Measurements from ENCODE around the gene PKIB. TPM values are rescaled to one million over a fixed set of nuclear protein-coding genes. Genes with fewer than 3 reads are reported as not detected.

PKIB gene
- total RNA-seq, 1 experiment from 2014 or later, result 28.0 TPM

DNA sequence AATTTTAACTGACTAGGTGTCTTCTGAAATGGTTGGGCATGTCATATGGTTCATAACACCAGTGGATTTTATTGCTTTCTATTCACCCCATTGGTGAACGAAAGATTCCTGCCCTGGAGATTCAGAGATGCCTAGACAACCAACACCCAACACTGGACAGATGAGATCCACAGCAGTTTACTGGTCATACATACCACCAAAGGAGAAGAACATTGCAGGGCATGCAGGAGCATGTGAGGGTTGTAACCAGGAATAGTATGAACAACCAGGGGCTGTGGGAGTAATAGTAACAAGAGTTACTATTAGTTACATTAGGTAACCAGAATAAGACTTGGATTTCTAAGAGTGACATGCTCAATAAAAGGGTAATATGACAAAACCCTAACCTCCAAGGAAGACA is 91.5 kb downstream of the PKIB start:
- no TSS peak for BruUV-seq (replicated peaks)

DNA sequence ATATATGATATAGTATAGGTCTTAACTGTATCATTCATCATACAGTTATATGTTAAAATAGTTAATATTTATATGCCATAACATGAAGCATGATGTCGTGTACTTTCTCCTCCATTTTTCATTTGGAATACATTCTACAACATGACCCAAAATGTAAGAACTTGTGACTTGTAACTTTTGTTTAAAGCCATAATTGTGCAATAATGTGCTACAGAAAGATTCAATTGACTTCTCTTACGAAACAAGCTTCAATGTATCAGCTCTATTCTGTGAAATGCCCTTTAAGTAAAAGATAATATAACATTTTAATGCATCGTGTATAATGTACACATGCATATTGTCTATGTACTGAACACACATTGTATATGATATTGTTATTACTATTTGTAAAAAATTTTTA is 92.6 kb downstream of the PKIB start:
- TF ChIP-seq EZH2 (IDR thresholded peaks at IDR 0.05; ENCODE audit: low read length, unreplicated experiment) (no peak), EZH2phosphoT487 (IDR thresholded peaks at IDR 0.05; ENCODE audit: borderline replicate concordance, low read length) (no peak)
- TF ChIP-seq, protein P1, sequence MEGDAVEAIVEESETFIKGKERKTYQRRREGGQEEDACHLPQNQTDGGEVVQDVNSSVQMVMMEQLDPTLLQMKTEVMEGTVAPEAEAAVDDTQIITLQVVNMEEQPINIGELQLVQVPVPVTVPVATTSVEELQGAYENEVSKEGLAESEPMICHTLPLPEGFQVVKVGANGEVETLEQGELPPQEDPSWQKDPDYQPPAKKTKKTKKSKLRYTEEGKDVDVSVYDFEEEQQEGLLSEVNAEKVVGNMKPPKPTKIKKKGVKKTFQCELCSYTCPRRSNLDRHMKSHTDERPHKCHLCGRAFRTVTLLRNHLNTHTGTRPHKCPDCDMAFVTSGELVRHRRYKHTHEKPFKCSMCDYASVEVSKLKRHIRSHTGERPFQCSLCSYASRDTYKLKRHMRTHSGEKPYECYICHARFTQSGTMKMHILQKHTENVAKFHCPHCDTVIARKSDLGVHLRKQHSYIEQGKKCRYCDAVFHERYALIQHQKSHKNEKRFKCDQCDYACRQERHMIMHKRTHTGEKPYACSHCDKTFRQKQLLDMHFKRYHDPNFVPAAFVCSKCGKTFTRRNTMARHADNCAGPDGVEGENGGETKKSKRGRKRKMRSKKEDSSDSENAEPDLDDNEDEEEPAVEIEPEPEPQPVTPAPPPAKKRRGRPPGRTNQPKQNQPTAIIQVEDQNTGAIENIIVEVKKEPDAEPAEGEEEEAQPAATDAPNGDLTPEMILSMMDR (conservative IDR thresholded peaks at IDR 0.05; ENCODE audit: low read depth, low read length), result no peak
- Histone ChIP-seq H3K36me3 (ENCODE audit: low read depth, low read length) (no peaks in the 10 kb centered on the region), H3K79me2 (ENCODE audit: low read length) (0 out of 2 replicates have a peak, but pooled peaks cover 6% of the 10 kb centered on the region), H3K4me1 (ENCODE audit: insufficient read depth, low read length) (peaks cover 10% of the 10 kb centered on the region), H3K4me3 (ENCODE audit: low read length) (no peak overlapping the region), H3K27ac (ENCODE audit: low read length) (no peak overlapping the region), H2AFZ (ENCODE audit: low read length) (no peak overlapping the region), H3K9me3 (ENCODE audit: low read length) (no peaks in the 10 kb centered on the region), H3K27me3 (ENCODE audit: low read length) (no peaks in the 10 kb centered on the region), H3K4me2 (ENCODE audit: low read length) (no peak overlapping the region), H4K20me1 (ENCODE audit: low read length) (no peaks in the 10 kb centered on the region), H3F3A (ENCODE audit: low read length, unreplicated experiment) (no peaks in the 10 kb centered on the region), H3K9ac (ENCODE audit: low read length) (no peak overlapping the region), H3K9me2 (replicated peaks; ENCODE audit: low read length) (no peaks in the 10 kb centered on the region)
- CTCF ChIA-PET, result no interaction called here
- no TSS peak for BruUV-seq (replicated peaks)
- DNase-seq (no peak), ATAC-seq (no peak)
- intact Hi-C loops (cut with micrococcal nuclease), result no loop called here
- POLR2A ChIA-PET (ENCODE audit: unreplicated experiment), result no interaction called here

More for the DNA sequence above, 91.5 kb downstream of the PKIB start:
- H4K20me1 ChIP-seq (ENCODE audit: low read length), result no peaks in the 10 kb centered on the region
- no peak for ATAC-seq
- intact Hi-C loops (cut with micrococcal nuclease), result no loop called here
- H3F3A ChIP-seq (ENCODE audit: low read length, unreplicated experiment), result no peaks in the 10 kb centered on the region
- H3K27ac ChIP-seq (ENCODE audit: low read length), result no peak overlapping the region
- H3K79me2 ChIP-seq (ENCODE audit: low read length), result 0 out of 2 replicates have a peak, but pooled peaks cover 6% of the 10 kb centered on the region
- TF ChIP-seq EZH2 (IDR thresholded peaks at IDR 0.05; ENCODE audit: low read length, unreplicated experiment) (no peak), EZH2phosphoT487 (IDR thresholded peaks at IDR 0.05; ENCODE audit: borderline replicate concordance, low read length) (no peak)
- TF ChIP-seq, protein P1 (conservative IDR thresholded peaks at IDR 0.05; ENCODE audit: low read depth, low read length), result no peak
- H3K27me3 ChIP-seq (ENCODE audit: low read length), result no peaks in the 10 kb centered on the region
- ChIA-PET CTCF (no interaction called here), POLR2A (ENCODE audit: unreplicated experiment) (no interaction called here)
- H3K4me3 ChIP-seq (ENCODE audit: low read length), result no peak overlapping the region
- H3K4me2 ChIP-seq (ENCODE audit: low read length), result no peak overlapping the region
- no peak for DNase-seq
- H3K4me1 ChIP-seq (ENCODE audit: insufficient read depth, low read length), result peaks cover 18% of the 10 kb centered on the region
- no peak overlapping the region for H2AFZ ChIP-seq (ENCODE audit: low read length)
- no peaks in the 10 kb centered on the region for H3K36me3 ChIP-seq (ENCODE audit: low read depth, low read length)
- no peaks in the 10 kb centered on the region for H3K9me2 ChIP-seq (replicated peaks; ENCODE audit: low read length)
- no peaks in the 10 kb centered on the region for H3K9me3 ChIP-seq (ENCODE audit: low read length)
- no peak overlapping the region for H3K9ac ChIP-seq (ENCODE audit: low read length)

DNA sequence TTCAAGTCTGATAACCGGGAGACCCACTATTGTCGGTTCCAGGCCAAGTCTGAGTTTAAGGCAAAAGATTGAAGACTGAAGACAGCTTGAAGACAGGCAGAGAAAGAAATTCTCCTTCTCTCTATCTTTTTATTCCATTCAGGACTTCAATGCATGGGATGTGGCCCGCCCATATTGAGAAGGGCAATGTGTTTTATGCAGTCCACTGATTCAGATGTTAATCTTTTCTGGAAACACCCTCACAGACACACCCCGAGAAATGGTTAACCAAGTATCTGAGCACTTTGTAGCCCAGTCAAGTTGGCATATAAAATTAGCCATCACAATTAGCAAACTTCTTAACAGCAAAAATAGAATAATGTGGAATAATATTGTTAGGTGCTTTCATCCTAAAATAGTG is 93.9 kb downstream of the PKIB start:
- no peak overlapping the region for H3K4me2 ChIP-seq (ENCODE audit: low read length)
- H3F3A ChIP-seq (ENCODE audit: low read length, unreplicated experiment), result no peaks in the 10 kb centered on the region
- H3K27me3 ChIP-seq (ENCODE audit: low read length), result no peaks in the 10 kb centered on the region
- ATAC-seq (no peak), DNase-seq (no peak)
- no peak overlapping the region for H3K4me3 ChIP-seq (ENCODE audit: low read length)
- no TSS peak for BruUV-seq (replicated peaks)
- no peaks in the 10 kb centered on the region for H3K9me2 ChIP-seq (replicated peaks; ENCODE audit: low read length)
- intact Hi-C loops (cut with micrococcal nuclease), result no loop called here
- H3K27ac ChIP-seq (ENCODE audit: low read length), result no peak overlapping the region
- ChIA-PET POLR2A (ENCODE audit: unreplicated experiment) (no interaction called here), CTCF (no interaction called here)
- no peaks in the 10 kb centered on the region for H3K9me3 ChIP-seq (ENCODE audit: low read length)
- H3K9ac ChIP-seq (ENCODE audit: low read length), result no peak overlapping the region
- no peaks in the 10 kb centered on the region for H4K20me1 ChIP-seq (ENCODE audit: low read length)
- H3K36me3 ChIP-seq (ENCODE audit: low read depth, low read length), result no peaks in the 10 kb centered on the region
- no peak overlapping the region for H2AFZ ChIP-seq (ENCODE audit: low read length)
- no peaks in the 10 kb centered on the region for H3K4me1 ChIP-seq (ENCODE audit: insufficient read depth, low read length)
- TF ChIP-seq EZH2 (IDR thresholded peaks at IDR 0.05; ENCODE audit: low read length, unreplicated experiment), result no peak
- TF ChIP-seq, protein P1 (conservative IDR thresholded peaks at IDR 0.05; ENCODE audit: low read depth, low read length), result no peak
- no peak for TF ChIP-seq EZH2phosphoT487 (IDR thresholded peaks at IDR 0.05; ENCODE audit: borderline replicate concordance, low read length)
- H3K79me2 ChIP-seq (ENCODE audit: low read length), result no peaks in the 10 kb centered on the region
